PC-9 (cell line): Measurements from ENCODE around the gene LRRC8D. TPM values are rescaled to one million over a fixed set of nuclear protein-coding genes. Genes with fewer than 3 reads are reported as not detected.
A peak's percentile ranks its signal among the peaks of the same experiment; 100 is the strongest.

Experiments
- BruUV-seq: library from RNA; stranded (reverse); fragments of 400-500 nt; replicated peaks from 2 replicates; lab custom pipeline; 2021; lab: Mats Ljungman, UMichigan
- CTCF ChIA-PET: fragments of 300-600 bp; sonication (Branson Sonifier 250); formaldehyde crosslinking; loops from one replicate; lab custom pipeline; 2022; ENCODE audit warnings: antibody characterized with exemption; lab: Charles Lee
- POLR2A ChIA-PET: fragments of 300-600 bp; sonication (Branson Sonifier 250); formaldehyde crosslinking; loops from one replicate; lab custom pipeline; 2022; ENCODE audit warnings: antibody characterized with exemption; ENCODE audit not compliant: unreplicated experiment; lab: Charles Lee
- DNase-seq, 2 experiments: peaks; one replicate each; pipeline versions ENCODE4 v3.0.0 to v3.0.0-alpha.2; 2015 to 2022; ENCODE audit warnings: mixed read lengths in 1 of 2
- H2AFZ ChIP-seq: fragments of 200-600 bp; sonication (generic); 2 replicates; pipeline ENCODE4 v1.8.1; 2017; ENCODE audit warnings: antibody characterized with exemption
- H3F3A ChIP-seq: fragments of 200-600 bp; sonication (generic); 2 replicates; pipeline ENCODE4 v1.8.1; 2017; ENCODE audit warnings: antibody characterized with exemption, mild to moderate bottlenecking, low read depth; ENCODE audit not compliant: insufficient read depth
- H3K27ac ChIP-seq: fragments of 200-600 bp; sonication (generic); 2 replicates; pipeline ENCODE4 v1.6.1; 2016; ENCODE audit warnings: mixed run types
- H3K27me3 ChIP-seq: fragments of 200-600 bp; sonication (generic); 2 replicates; pipeline ENCODE4 v1.6.1; 2016; ENCODE audit warnings: low read depth, mixed run types; ENCODE audit not compliant: insufficient read depth
- H3K36me3 ChIP-seq: fragments of 200-600 bp; sonication (generic); 2 replicates; pipeline ENCODE4 v1.6.1; 2016; ENCODE audit warnings: low read depth, mixed run types
- H3K4me1 ChIP-seq: fragments of 200-600 bp; sonication (generic); replicated peaks from 2 replicates; pipeline ENCODE4 v1.6.1; 2016; ENCODE audit warnings: mixed run types; ENCODE audit not compliant: insufficient read depth
- H3K4me2 ChIP-seq: fragments of 200-600 bp; sonication (generic); 2 replicates; pipeline ENCODE4 v1.6.1; 2017; ENCODE audit warnings: mixed run types
- H3K4me3 ChIP-seq: fragments of 200-600 bp; sonication (generic); 2 replicates; pipeline ENCODE4 v1.6.1; 2016; ENCODE audit warnings: mixed run types
- H3K79me2 ChIP-seq: fragments of 200-600 bp; sonication (generic); 2 replicates; pipeline ENCODE4 v1.6.1; 2017; ENCODE audit warnings: low read depth, mixed run types
- H3K9me2 ChIP-seq: fragments of 200-600 bp; sonication (generic); 2 replicates; pipeline ENCODE4 v1.8.1; 2017; ENCODE audit warnings: mild to moderate bottlenecking; ENCODE audit not compliant: insufficient read depth
- H3K9me3 ChIP-seq: fragments of 200-600 bp; sonication (generic); 2 replicates; pipeline ENCODE4 v1.8.1; 2016; ENCODE audit warnings: low read depth; ENCODE audit not compliant: insufficient read depth
- H4K20me1 ChIP-seq: fragments of 200-600 bp; sonication (generic); 2 replicates; pipeline ENCODE4 v1.8.1; 2017; ENCODE audit not compliant: insufficient read depth
- EZH2 ChIP-seq: fragments of 200-600 bp; sonication (generic); IDR thresholded peaks from 2 replicates; pipeline ENCODE4 v1.8.0; 2017; ENCODE audit warnings: antibody characterized with exemption, low read depth
- intact Hi-C: fragments of 100-400 bp; cut with micrococcal nuclease; formaldehyde crosslinking; loops from one replicate; pipeline ENCODE4 v1.10.0; 2022; ENCODE audit not compliant: unreplicated experiment
- total RNA-seq: library from RNA; stranded (reverse); gene quantifications from 2 replicates; pipeline ENCODE4 v1.2.3, GENCODE V29; 2021
- TF ChIP-seq, protein P1 (sequence below): fragments of 200-600 bp; sonication (generic); conservative IDR thresholded peaks from 2 replicates; pipeline ENCODE4 v1.6.1; 2017; ENCODE audit warnings: mixed run types, antibody characterized with exemption, mild to moderate bottlenecking, moderate library complexity

Gene LRRC8D
- total RNA-seq, 1 experiment from 2014 or later, result 75.9 TPM

DNA sequence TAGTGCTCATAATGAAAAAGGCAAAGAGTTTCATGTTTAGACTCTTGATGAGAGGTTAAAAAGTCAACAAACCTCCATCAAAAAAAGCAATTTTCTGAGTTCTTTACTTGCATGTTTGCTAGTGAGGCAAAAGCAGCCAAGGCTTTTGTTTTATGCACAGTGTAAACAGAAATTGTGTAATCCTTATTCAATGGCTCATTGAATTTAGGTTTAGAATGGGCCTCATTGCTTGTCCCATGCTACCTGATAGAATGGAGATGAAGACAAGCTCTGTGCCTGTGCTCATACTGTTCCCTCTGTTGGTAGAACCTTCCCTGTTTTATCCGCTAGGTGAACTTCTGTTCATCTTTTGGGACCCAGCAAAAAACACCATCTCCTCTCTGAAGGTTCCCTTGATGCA, 10.0 kb upstream of the LRRC8D start:
- H3F3A ChIP-seq, result peaks cover 30% of the 10 kb centered on the region
- ChIA-PET POLR2A (no interaction called here), CTCF (no interaction called here)
- peak overlapping the region; percentile 69 for H3K4me2 ChIP-seq
- H2AFZ ChIP-seq, result no peak overlapping the region
- peaks cover 53% of the 10 kb centered on the region for H3K4me1 ChIP-seq
- no peaks in the 10 kb centered on the region for H3K9me2 ChIP-seq
- intact Hi-C loops, result no loop called here
- BruUV-seq, result no TSS peak
- DNase-seq, result peak in 1 of 2 experiments; percentile 53
- H3K36me3 ChIP-seq, result no peaks in the 10 kb centered on the region
- 0 out of 2 replicates have a peak overlapping the region, but pooled peaks have one; percentile 88 for H3K27ac ChIP-seq
- no peak overlapping the region for H3K4me3 ChIP-seq
- H3K79me2 ChIP-seq, result 0 out of 2 replicates have a peak, but pooled peaks cover 4% of the 10 kb centered on the region
- no peaks in the 10 kb centered on the region for H3K27me3 ChIP-seq
- H4K20me1 ChIP-seq, result no peaks in the 10 kb centered on the region
- no peaks in the 10 kb centered on the region for H3K9me3 ChIP-seq
- no peak for TF ChIP-seq EZH2
- TF ChIP-seq, protein P1, sequence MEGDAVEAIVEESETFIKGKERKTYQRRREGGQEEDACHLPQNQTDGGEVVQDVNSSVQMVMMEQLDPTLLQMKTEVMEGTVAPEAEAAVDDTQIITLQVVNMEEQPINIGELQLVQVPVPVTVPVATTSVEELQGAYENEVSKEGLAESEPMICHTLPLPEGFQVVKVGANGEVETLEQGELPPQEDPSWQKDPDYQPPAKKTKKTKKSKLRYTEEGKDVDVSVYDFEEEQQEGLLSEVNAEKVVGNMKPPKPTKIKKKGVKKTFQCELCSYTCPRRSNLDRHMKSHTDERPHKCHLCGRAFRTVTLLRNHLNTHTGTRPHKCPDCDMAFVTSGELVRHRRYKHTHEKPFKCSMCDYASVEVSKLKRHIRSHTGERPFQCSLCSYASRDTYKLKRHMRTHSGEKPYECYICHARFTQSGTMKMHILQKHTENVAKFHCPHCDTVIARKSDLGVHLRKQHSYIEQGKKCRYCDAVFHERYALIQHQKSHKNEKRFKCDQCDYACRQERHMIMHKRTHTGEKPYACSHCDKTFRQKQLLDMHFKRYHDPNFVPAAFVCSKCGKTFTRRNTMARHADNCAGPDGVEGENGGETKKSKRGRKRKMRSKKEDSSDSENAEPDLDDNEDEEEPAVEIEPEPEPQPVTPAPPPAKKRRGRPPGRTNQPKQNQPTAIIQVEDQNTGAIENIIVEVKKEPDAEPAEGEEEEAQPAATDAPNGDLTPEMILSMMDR, result no peak

DNA sequence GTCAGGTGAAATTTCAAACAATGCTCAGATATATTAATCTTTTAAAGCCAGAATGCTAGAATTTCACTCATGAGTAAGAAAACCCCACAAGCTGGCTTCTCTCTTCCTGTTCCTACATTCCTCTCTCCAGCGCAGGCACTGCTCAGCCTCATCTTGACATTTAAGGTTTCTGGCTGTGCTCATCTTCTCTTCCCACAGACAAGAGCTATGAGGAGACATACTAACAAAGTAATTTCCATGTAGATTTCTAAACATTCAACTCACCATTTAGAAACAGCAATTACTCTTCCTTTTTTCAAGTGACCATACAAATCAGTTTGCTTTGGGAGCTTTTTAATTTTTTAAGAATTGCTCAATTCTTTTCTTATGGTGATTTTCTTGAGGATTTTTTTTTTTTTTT, 7.8 kb upstream of the LRRC8D start:
- ChIA-PET CTCF (interaction anchor here (0.7 kb wide), 2 partner anchors 11 to 41 kb away, joined by 6 read pairs; no protein-coding TSS in a partner anchor), POLR2A (interaction anchor here (0.6 kb wide), 1 partner anchor 1050 kb away, joined by 5 read pairs; no protein-coding TSS in a partner anchor)
- Histone ChIP-seq H3K27ac (no peak overlapping the region), H3K36me3 (no peaks in the 10 kb centered on the region), H2AFZ (no peak overlapping the region), H3K27me3 (no peaks in the 10 kb centered on the region), H4K20me1 (no peaks in the 10 kb centered on the region), H3F3A (peaks cover 25% of the 10 kb centered on the region), H3K4me1 (peaks cover 38% of the 10 kb centered on the region), H3K4me2 (no peak overlapping the region), H3K9me3 (no peaks in the 10 kb centered on the region), H3K4me3 (no peak overlapping the region), H3K79me2 (no peaks in the 10 kb centered on the region), H3K9me2 (no peaks in the 10 kb centered on the region)
- TF ChIP-seq EZH2, result no peak
- TF ChIP-seq, protein P1, result no peak
- intact Hi-C loops, result no loop called here
- no peak for DNase-seq
- BruUV-seq, result no TSS peak

DNA sequence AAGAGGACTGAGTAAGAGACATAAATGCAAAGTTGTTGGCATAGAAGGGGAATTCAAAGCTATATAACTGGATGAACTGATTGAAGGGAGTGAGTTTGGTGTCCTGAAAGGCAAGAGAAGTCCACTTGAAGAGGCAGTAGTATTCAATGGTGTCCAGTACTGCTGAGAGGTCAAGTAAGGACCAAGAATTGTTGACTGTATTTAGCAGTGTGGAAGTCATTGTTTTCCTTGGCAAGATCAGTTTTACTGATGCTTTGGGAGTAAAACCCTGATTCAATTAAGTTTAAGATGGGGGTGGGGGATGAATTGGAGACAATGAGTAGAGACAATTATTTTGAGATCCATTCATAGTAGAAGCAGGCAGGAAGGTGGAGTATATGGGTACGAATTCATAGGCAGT, 5.8 kb upstream of the LRRC8D start:
- H3K4me1 ChIP-seq, result peaks cover 31% of the 10 kb centered on the region
- H3K27me3 ChIP-seq, result no peaks in the 10 kb centered on the region
- H3K9me2 ChIP-seq, result no peaks in the 10 kb centered on the region
- intact Hi-C loops, result no loop called here
- no peaks in the 10 kb centered on the region for H3K9me3 ChIP-seq
- no peaks in the 10 kb centered on the region for H3K36me3 ChIP-seq
- DNase-seq, result no peak
- ChIA-PET CTCF (no interaction called here), POLR2A (no interaction called here)
- H3F3A ChIP-seq, result peaks cover 7% of the 10 kb centered on the region
- H2AFZ ChIP-seq, result no peak overlapping the region
- TF ChIP-seq, protein P1, result no peak
- no peak for TF ChIP-seq EZH2
- H4K20me1 ChIP-seq, result no peaks in the 10 kb centered on the region
- H3K4me2 ChIP-seq, result no peak overlapping the region
- H3K27ac ChIP-seq, result no peak overlapping the region
- peaks cover 16% of the 10 kb centered on the region for H3K79me2 ChIP-seq
- no TSS peak for BruUV-seq
- no peak overlapping the region for H3K4me3 ChIP-seq
